ENCODE results near the gene SH2D3C. TPM values are rescaled to one million over a fixed set of nuclear protein-coding genes. Genes with fewer than 3 reads are reported as not detected.

The SH2D3C gene
- total RNA-seq, 1 donor from 2014 or later = 5.8 TPM

DNA sequence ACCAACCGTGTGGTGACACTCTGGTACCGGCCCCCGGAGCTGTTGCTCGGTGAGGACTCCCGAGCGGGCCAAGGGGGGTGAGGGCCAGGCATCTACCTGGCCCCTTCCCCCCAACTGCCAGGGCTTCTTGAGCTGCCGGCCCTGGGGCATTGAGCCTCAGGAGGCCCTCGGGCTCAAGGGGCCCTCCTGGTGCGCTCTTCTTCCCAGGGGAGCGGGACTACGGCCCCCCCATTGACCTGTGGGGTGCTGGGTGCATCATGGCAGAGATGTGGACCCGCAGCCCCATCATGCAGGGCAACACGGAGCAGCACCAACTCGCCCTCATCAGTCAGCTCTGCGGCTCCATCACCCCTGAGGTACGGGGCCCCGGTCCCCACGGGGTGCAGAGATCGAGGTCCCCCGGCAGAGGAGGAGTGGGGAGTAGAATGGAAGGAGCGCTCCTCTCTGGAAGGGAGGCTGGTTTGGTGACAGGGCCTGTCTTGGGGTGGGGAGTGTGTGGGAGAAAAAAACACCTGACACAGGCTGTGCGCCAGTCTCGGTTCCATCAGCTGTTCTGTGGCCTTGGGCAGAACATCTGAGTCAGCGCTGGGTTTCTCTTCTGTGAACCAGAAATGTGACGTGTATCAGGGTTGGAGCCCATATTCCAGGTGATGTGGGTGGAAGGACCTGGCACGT, 10.0 kb upstream of the SH2D3C start:
- no peak overlapping the region for H3K27ac Mint-ChIP-seq (ENCODE audit: unreplicated experiment)
- H3K4me3 ChIP-seq (ENCODE audit: insufficient read depth, low read depth, low read length) = no peak overlapping the region
- peaks cover 7% of the 10 kb centered on the region for H3K4me1 ChIP-seq (ENCODE audit: insufficient read depth, low read length)
- peaks cover 26% of the 10 kb centered on the region for H3K36me3 Mint-ChIP-seq (ENCODE audit: low read depth, unreplicated experiment)
- H4K20me1 ChIP-seq (ENCODE audit: insufficient read depth, low read length) = peaks cover 71% of the 10 kb centered on the region
- H3K4me1 Mint-ChIP-seq (ENCODE audit: low read depth, unreplicated experiment) = peaks cover 13% of the 10 kb centered on the region
- H2AFZ ChIP-seq (ENCODE audit: low read depth, low read length) = no peak overlapping the region
- H3K9me3 ChIP-seq (ENCODE audit: insufficient read depth, low read depth, low read length) = no peaks in the 10 kb centered on the region
- H3K79me2 ChIP-seq (ENCODE audit: insufficient read depth, low read length) = peaks cover 48% of the 10 kb centered on the region
- no peaks in the 10 kb centered on the region for H3K9me3 Mint-ChIP-seq (ENCODE audit: unreplicated experiment)
- H3K27me3 Mint-ChIP-seq (ENCODE audit: low read depth, unreplicated experiment) = no peaks in the 10 kb centered on the region
- no peak for DNase-seq (ENCODE audit: low read depth)
- H3K4me2 ChIP-seq (ENCODE audit: low read length) = no peak overlapping the region
- peak overlapping the region; percentile 50 for H3K4me3 Mint-ChIP-seq (ENCODE audit: unreplicated experiment)
- no peak for FAIRE-seq
- peaks cover 44% of the 10 kb centered on the region for H3K36me3 ChIP-seq (ENCODE audit: insufficient read depth, low read length)
- no peak overlapping the region for H3K27ac ChIP-seq (ENCODE audit: low read depth, low read length)
- no peak for TF ChIP-seq EZH2 (IDR thresholded peaks at IDR 0.05; ENCODE audit: insufficient read depth, low read length)
- TF ChIP-seq CTCF (IDR thresholded peaks at IDR 0.05; ENCODE audit: insufficient read depth, low read depth, low read length) = no peak
- H3K27me3 ChIP-seq (ENCODE audit: insufficient read depth, low read length) = no peaks in the 10 kb centered on the region
- no peak overlapping the region for H3K9ac ChIP-seq (ENCODE audit: low read length)

DNA sequence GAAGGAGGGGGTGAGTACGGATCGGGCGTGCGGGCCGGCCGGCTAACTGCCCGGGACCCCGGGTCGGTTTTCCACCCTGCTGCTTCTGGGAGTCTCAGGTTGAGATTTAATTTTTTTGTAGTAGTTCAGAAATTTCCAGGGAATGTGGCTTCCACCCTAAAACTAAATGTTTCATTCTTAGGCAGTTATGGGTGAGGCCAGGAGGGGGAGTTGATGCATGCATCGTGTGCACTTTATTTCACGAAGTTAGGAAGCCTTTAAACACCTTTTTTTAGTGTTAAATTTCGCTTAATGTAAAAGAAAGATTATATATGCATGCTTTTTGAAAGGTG, 8.3 kb upstream of the SH2D3C start:
- TF ChIP-seq EZH2 (IDR thresholded peaks at IDR 0.05; ENCODE audit: insufficient read depth, low read length) = no peak
- TF ChIP-seq CTCF (IDR thresholded peaks at IDR 0.05; ENCODE audit: insufficient read depth, low read depth, low read length) = peak; percentile 45
- Histone ChIP-seq H3K27ac (ENCODE audit: low read depth, low read length) (peak overlapping the region; percentile 69), H3K4me3 (ENCODE audit: insufficient read depth, low read depth, low read length) (peak overlapping the region; percentile 81), H3K4me1 (ENCODE audit: insufficient read depth, low read length) (peaks cover 4% of the 10 kb centered on the region), H3K9me3 (ENCODE audit: insufficient read depth, low read depth, low read length) (no peaks in the 10 kb centered on the region), H2AFZ (ENCODE audit: low read depth, low read length) (no peak overlapping the region), H3K79me2 (ENCODE audit: insufficient read depth, low read length) (peaks cover 48% of the 10 kb centered on the region), H3K9ac (ENCODE audit: low read length) (peak overlapping the region; percentile 91), H4K20me1 (ENCODE audit: insufficient read depth, low read length) (peaks cover 54% of the 10 kb centered on the region), H3K36me3 (ENCODE audit: insufficient read depth, low read length) (peaks cover 35% of the 10 kb centered on the region), H3K27me3 (ENCODE audit: insufficient read depth, low read length) (no peaks in the 10 kb centered on the region), H3K4me2 (ENCODE audit: low read length) (peak overlapping the region; percentile 88)
- Mint-ChIP-seq H3K4me1 (ENCODE audit: low read depth, unreplicated experiment) (peaks cover 13% of the 10 kb centered on the region), H3K27me3 (ENCODE audit: low read depth, unreplicated experiment) (peaks cover 3% of the 10 kb centered on the region), H3K4me3 (ENCODE audit: unreplicated experiment) (peak overlapping the region; percentile 96), H3K9me3 (ENCODE audit: unreplicated experiment) (no peaks in the 10 kb centered on the region), H3K27ac (ENCODE audit: unreplicated experiment) (peak overlapping the region; percentile 88), H3K36me3 (ENCODE audit: low read depth, unreplicated experiment) (peaks cover 22% of the 10 kb centered on the region)
- FAIRE-seq (no peak), DNase-seq (ENCODE audit: low read depth) (no peak)

All from astrocyte (in vitro differentiated cells and primary cell).